Measurements from ENCODE around the gene TCP11L1. TPM values are rescaled to one million over a fixed set of nuclear protein-coding genes. Genes with fewer than 3 reads are reported as not detected.

TCP11L1 gene, protein sequence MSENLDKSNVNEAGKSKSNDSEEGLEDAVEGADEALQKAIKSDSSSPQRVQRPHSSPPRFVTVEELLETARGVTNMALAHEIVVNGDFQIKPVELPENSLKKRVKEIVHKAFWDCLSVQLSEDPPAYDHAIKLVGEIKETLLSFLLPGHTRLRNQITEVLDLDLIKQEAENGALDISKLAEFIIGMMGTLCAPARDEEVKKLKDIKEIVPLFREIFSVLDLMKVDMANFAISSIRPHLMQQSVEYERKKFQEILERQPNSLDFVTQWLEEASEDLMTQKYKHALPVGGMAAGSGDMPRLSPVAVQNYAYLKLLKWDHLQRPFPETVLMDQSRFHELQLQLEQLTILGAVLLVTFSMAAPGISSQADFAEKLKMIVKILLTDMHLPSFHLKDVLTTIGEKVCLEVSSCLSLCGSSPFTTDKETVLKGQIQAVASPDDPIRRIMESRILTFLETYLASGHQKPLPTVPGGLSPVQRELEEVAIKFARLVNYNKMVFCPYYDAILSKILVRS
- total RNA-seq = 10 to 100 TPM; 54.0 to 63.7 TPM
- polyA plus RNA-seq (2013, experiment 1 of 2) = 18.3 TPM
- polyA plus RNA-seq (2013, experiment 2 of 2) = 16.8 TPM
- long read RNA-seq, experiment 1, partial matches to known transcripts = 5 of 11 reads
- long read RNA-seq, experiment 1, other reads (novel, unspliced or antisense) = 3 of 11 reads
- long read RNA-seq, experiment 2, transcript TCP11L1-201 (10 exons, 2,817 nt) = major isoform, 16 of 28 reads
- long read RNA-seq, experiment 2, partial matches to known transcripts = 3 of 28 reads
- long read RNA-seq, experiment 2, other reads (novel, unspliced or antisense) = 7 of 28 reads
- long read RNA-seq, experiment 3, transcript TCP11L1-201 (10 exons, 2,817 nt) = major isoform, 79 of 116 reads
- long read RNA-seq, experiment 3, transcript TCP11L1-202 (10 exons, 2,633 nt) = minor isoform, 9 of 116 reads
- long read RNA-seq, experiment 3, partial matches to known transcripts = 5 of 116 reads
- long read RNA-seq, experiment 3, other reads (novel, unspliced or antisense) = 21 of 116 reads
- long read RNA-seq, experiment 4, partial matches to known transcripts = 5 of 11 reads
- long read RNA-seq, experiment 4, other reads (novel, unspliced or antisense) = 1 of 11 reads

DNA sequence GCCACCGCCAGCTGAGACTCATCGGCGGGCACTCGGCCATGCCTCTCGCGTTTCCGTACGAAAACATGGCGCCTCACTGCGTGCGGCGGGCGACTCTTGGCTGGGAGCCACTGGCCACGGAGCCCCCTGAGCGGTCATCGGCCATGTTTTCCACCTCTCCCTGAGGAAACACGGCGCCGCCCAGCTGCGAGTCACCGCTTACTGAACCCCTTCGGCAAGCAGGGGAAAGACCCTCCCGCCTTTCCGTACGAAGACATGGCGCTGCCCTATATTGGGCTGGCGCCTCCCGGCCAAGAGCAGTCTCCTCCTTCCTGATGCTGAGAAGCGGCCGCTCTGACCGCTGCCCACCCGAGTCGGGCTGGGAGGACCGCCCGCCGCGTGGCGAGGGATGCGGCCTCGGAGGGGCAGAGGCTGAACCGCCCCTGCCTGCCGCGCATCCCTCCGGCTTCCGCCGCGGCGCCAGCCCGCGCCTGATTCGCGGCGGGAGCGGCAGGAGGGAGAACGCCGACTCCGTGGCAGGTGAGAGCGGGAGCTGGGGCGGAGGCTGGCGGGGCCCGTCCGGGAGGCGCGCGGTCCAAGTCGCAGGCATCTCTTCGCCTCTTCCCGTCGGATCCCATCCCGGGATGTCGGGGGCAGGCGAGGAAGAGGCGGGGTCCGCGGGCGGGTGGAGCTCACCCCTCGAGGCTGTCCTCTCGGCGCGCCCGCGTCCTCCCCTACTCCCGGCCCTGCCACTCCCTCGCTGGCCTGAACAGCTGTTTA is at the start of gene TCP11L1:
TCP11L1 (plus strand) TSS at position 299 of the 759 bp plus-strand sequence. CDS start 4,202 bp downstream, outside the sequence.
- peak within 1 kb of the TSS; percentile 87 for H3K27ac ChIP-seq (ENCODE audit: low read depth, low read length)
- TF ChIP-seq, protein P1, sequence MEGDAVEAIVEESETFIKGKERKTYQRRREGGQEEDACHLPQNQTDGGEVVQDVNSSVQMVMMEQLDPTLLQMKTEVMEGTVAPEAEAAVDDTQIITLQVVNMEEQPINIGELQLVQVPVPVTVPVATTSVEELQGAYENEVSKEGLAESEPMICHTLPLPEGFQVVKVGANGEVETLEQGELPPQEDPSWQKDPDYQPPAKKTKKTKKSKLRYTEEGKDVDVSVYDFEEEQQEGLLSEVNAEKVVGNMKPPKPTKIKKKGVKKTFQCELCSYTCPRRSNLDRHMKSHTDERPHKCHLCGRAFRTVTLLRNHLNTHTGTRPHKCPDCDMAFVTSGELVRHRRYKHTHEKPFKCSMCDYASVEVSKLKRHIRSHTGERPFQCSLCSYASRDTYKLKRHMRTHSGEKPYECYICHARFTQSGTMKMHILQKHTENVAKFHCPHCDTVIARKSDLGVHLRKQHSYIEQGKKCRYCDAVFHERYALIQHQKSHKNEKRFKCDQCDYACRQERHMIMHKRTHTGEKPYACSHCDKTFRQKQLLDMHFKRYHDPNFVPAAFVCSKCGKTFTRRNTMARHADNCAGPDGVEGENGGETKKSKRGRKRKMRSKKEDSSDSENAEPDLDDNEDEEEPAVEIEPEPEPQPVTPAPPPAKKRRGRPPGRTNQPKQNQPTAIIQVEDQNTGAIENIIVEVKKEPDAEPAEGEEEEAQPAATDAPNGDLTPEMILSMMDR (conservative IDR thresholded peaks at IDR 0.05) = no peak
- Mint-ChIP-seq H3K9me3 (peaks cover 6% of the 10 kb centered on the region), H3K4me3 (peak within 1 kb of the TSS; percentile 79), H3K4me1 (peaks cover 30% of the 10 kb centered on the region), H3K27me3 (ENCODE audit: insufficient read depth) (no peaks in the 10 kb centered on the region), H3K27ac (peak within 1 kb of the TSS; percentile 96), H3K36me3 (ENCODE audit: low read depth) (peaks cover 26% of the 10 kb centered on the region)
- DNase-seq = peak; percentile 97
- peaks cover 12% of the 10 kb centered on the region for H3K9me3 ChIP-seq (ENCODE audit: control insufficient read depth, low read length)
- no peaks in the 10 kb centered on the region for H3K27me3 ChIP-seq (ENCODE audit: control insufficient read depth, insufficient read depth, low read length, poor library complexity, severe bottlenecking)
- H3K4me3 ChIP-seq (ENCODE audit: low read length) = peak within 1 kb of the TSS; percentile 92
- no peaks in the 10 kb centered on the region for H3K4me1 ChIP-seq (ENCODE audit: control insufficient read depth, insufficient read depth, low read length)
- 0% methylated on average over 26 to 84 of the region's 84 CpGs for WGBS, 2 experiments (ENCODE audit: insufficient coverage in 1 of 2, insufficient read length in 1 of 2)
- H3K9ac ChIP-seq (ENCODE audit: extremely low read depth, low read length, poor library complexity, severe bottlenecking) = peak within 1 kb of the TSS; percentile 76
- peaks cover 16% of the 10 kb centered on the region for H3K36me3 ChIP-seq (ENCODE audit: control insufficient read depth, insufficient read depth, low read length)

DNA sequence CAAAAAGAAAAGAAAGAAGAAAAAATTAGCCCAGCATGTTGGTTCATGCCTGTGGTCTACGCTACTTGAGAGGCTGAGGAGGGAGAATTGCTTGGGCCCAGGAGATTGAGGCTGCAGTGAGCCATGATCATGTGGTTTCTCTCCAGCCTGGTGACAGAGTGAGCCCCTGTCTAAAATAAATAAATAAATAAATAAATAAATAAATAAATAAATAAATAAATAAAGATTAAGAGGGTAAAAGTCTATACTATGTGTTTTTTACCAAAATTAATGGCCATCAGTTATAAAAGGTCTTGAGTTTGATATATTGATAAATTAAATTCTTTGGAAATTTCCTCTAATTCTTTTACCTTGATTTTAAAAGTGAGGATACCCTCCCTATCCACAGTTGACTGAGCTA is 48.9 kb upstream of the TCP11L1 start:
- Histone ChIP-seq H3K27me3 (ENCODE audit: control insufficient read depth, insufficient read depth, low read length, poor library complexity, severe bottlenecking) (no peaks in the 10 kb centered on the region), H3K9me3 (ENCODE audit: control insufficient read depth, low read length) (peaks cover 30% of the 10 kb centered on the region), H3K9ac (ENCODE audit: extremely low read depth, low read length, poor library complexity, severe bottlenecking) (no peak overlapping the region), H3K4me1 (ENCODE audit: control insufficient read depth, insufficient read depth, low read length) (no peaks in the 10 kb centered on the region), H3K4me3 (ENCODE audit: low read length) (no peak overlapping the region), H3K36me3 (ENCODE audit: control insufficient read depth, insufficient read depth, low read length) (no peaks in the 10 kb centered on the region), H3K27ac (ENCODE audit: low read depth, low read length) (no peak overlapping the region)
- TF ChIP-seq, protein P1 (conservative IDR thresholded peaks at IDR 0.05) = no peak
- H3K4me1 Mint-ChIP-seq = peaks cover 4% of the 10 kb centered on the region
- WGBS, 2 experiments (ENCODE audit: insufficient coverage in 1 of 2, insufficient read length in 1 of 2) = 0% methylated on average over 1 of the region's 1 CpG
- peaks cover 20% of the 10 kb centered on the region for H3K9me3 Mint-ChIP-seq
- no peaks in the 10 kb centered on the region for H3K36me3 Mint-ChIP-seq (ENCODE audit: low read depth)
- H3K27me3 Mint-ChIP-seq (ENCODE audit: insufficient read depth) = peaks cover 6% of the 10 kb centered on the region
- no peak overlapping the region for H3K27ac Mint-ChIP-seq
- DNase-seq = no peak
- no peak overlapping the region for H3K4me3 Mint-ChIP-seq

DNA sequence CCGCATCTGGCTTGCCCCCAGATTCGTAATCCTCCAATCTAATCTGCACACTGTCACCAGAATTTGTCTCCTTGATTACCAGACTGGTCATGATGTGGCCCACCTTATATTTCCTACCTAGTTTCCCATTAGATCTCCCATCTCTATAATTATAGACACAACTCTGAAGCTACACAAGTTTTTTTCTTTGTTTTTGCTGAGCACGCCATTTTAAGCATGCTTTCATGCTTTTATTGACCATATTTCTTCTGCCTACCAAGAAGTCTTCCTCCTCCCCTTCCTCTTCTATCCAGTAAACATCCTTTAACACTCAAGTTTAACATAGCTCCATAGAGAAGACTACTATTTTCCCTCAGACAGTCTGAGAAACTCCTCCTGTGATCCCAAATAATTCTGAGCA is 47.9 kb upstream of the TCP11L1 start:
- no peak overlapping the region for H3K27ac ChIP-seq (ENCODE audit: low read depth, low read length)
- Mint-ChIP-seq H3K27me3 (ENCODE audit: insufficient read depth) (peaks cover 8% of the 10 kb centered on the region), H3K27ac (no peak overlapping the region), H3K9me3 (peaks cover 20% of the 10 kb centered on the region), H3K4me3 (no peak overlapping the region), H3K4me1 (peaks cover 4% of the 10 kb centered on the region), H3K36me3 (ENCODE audit: low read depth) (no peaks in the 10 kb centered on the region)
- TF ChIP-seq, protein P1 (conservative IDR thresholded peaks at IDR 0.05) = no peak
- no peak overlapping the region for H3K9ac ChIP-seq (ENCODE audit: extremely low read depth, low read length, poor library complexity, severe bottlenecking)
- H3K27me3 ChIP-seq (ENCODE audit: control insufficient read depth, insufficient read depth, low read length, poor library complexity, severe bottlenecking) = no peaks in the 10 kb centered on the region
- no peaks in the 10 kb centered on the region for H3K36me3 ChIP-seq (ENCODE audit: control insufficient read depth, insufficient read depth, low read length)
- H3K9me3 ChIP-seq (ENCODE audit: control insufficient read depth, low read length) = peaks cover 30% of the 10 kb centered on the region
- no peak overlapping the region for H3K4me3 ChIP-seq (ENCODE audit: low read length)
- 90 to 100% methylated on average over 3 of the region's 3 CpGs for WGBS, 2 experiments (ENCODE audit: insufficient coverage in 1 of 2, insufficient read length in 1 of 2)
- no peak for DNase-seq
- H3K4me1 ChIP-seq (ENCODE audit: control insufficient read depth, insufficient read depth, low read length) = no peaks in the 10 kb centered on the region

Data from endodermal cell (in vitro differentiated cells).